Stimulated activated CD4-positive, alpha-beta T cell treated with anti-CD3 and anti-CD28 coated beads, Interleukin-2, amount 100 ng/mL, for 24 hours (primary cell): ENCODE measurements around the gene GRHL1.
"Not testable (repeated sequence)": the region's sequence is repeated elsewhere in the genome, so short reads cannot be mapped to it uniquely, and the experiment has no call there.

Source experiments
- DNase-seq, 2 donors: peaks; one replicate each; pipeline ENCODE4 v3.0.0-alpha.2; 2020

The GRHL1 gene, protein sequence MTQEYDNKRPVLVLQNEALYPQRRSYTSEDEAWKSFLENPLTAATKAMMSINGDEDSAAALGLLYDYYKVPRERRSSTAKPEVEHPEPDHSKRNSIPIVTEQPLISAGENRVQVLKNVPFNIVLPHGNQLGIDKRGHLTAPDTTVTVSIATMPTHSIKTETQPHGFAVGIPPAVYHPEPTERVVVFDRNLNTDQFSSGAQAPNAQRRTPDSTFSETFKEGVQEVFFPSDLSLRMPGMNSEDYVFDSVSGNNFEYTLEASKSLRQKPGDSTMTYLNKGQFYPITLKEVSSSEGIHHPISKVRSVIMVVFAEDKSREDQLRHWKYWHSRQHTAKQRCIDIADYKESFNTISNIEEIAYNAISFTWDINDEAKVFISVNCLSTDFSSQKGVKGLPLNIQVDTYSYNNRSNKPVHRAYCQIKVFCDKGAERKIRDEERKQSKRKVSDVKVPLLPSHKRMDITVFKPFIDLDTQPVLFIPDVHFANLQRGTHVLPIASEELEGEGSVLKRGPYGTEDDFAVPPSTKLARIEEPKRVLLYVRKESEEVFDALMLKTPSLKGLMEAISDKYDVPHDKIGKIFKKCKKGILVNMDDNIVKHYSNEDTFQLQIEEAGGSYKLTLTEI

DNA sequence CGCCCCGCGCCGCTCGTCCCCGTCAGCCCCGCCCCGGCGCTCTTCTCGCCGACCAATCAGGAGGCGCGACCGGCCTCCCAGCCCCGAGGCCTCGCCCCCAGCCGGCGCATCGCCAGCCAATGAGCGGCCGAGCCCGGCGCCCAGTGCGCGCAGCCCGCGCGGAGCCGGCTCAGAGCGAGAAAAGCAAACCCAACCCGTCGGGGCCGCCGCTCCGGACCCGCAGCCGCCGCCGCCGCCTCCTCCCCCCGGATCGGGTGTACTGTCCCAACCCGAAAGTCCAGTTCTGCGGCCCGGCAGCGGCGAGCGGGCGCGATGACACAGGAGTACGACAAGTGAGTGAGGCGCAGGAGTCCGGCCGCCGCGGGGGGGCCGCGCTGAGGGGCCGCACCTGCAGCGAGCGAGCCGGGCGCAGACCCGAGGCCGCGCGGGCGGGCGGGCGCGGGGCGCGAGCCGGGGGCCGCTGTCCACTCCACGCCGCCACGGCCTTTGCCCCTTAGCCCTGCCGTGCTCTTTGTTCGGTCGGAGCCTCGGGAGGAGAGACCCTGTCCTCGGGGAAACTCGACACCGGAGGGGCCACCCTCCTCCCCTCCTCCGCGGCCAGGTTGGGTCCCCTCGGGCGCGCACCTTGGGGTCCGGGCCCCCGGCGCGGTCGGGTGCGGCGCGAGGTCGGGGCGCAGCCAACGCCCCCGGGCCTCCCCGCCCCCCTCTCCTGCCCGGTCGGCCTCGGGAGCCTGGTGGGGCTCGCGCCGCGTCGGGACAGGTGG is at the start of gene GRHL1:
Gene GRHL1, plus strand, starts transcription at position 172 of the 764 bp plus-strand sequence. Its CDS starts 141 bp downstream, at position 313.
- DNase-seq = peak; percentile 89 to 91

GRCh38 chr2:9905413-9905812 is 46.1 kb upstream of the GRHL1 start:
- no peak for DNase-seq

DNA sequence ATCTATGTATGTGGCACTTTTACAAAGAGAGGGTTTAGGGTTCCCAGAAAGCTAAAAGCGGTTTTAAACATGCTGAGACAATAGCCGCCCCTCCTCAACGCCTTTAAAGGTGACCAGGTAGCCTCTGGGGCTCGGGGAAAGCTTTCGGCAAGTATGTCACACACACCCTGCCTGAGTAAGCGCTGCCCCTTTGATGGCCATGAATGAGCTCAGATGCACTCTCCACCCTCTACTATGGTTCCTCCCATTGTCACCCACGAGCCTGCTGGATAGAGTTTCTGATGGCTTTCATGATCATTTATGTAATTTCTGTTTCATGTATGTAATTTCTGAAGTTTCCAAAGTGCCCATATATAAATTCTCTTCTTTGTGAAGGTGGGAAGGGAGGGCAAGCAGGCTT is 44.1 kb upstream of the GRHL1 start:
- no peak for DNase-seq

GRCh38 chr2:9908639-9909038 is 42.9 kb upstream of the GRHL1 start:
- DNase-seq = no peak

- no peak for DNase-seq
These were observed 42.4 kb upstream of the GRHL1 start for GRCh38 chr2:9909106-9909505.

GRCh38 chr2:9910699-9911098 is 40.8 kb upstream of the GRHL1 start:
- no peak for DNase-seq

- DNase-seq = no peak
These were observed 39.0 kb upstream of the GRHL1 start for GRCh38 chr2:9912468-9912867.

DNA sequence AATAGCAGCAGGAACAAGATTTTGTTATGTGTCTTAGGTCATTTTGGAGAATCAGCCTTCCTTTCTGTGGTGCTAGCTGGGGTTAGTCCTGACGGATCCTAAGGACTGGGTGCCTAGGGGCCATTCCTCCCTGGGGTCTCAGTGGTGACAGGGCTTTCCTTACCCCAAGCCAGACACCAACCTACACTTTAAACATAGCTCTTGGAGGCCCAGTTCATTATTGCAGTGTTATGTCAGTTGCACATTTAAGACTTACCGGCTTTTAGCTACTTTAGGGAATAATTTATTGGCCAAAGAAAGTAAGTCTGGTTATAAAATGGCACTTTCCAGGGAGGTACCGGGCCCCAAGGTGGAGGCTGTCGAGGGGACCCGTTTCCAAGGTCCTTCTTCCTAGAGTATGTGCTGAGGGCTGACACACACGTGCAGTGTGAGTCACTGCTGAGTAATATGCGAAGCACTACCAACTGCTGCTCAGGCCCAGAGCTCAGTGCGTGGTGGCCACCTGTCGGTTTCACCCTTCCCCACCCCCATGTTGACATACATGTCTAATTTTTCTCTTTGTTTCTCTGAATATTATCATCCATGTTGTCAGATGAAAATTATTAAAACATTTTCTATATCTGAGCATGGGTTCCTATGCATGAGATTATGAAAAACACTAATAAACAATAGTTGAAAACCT is 37.0 kb upstream of the GRHL1 start:
- DNase-seq = peak; percentile 49 to 63

GRCh38 chr2:9918275-9918674 is 33.2 kb upstream of the GRHL1 start:
- DNase-seq = no peak

- no peak for DNase-seq
These were observed 32.0 kb upstream of the GRHL1 start for GRCh38 chr2:9919512-9919911.

GRCh38 chr2:9927020-9927419 is 24.5 kb upstream of the GRHL1 start:
- DNase-seq = not testable (repeated sequence)

- no peak for DNase-seq
These were observed 14.2 kb upstream of the GRHL1 start for GRCh38 chr2:9937258-9937657.

DNA sequence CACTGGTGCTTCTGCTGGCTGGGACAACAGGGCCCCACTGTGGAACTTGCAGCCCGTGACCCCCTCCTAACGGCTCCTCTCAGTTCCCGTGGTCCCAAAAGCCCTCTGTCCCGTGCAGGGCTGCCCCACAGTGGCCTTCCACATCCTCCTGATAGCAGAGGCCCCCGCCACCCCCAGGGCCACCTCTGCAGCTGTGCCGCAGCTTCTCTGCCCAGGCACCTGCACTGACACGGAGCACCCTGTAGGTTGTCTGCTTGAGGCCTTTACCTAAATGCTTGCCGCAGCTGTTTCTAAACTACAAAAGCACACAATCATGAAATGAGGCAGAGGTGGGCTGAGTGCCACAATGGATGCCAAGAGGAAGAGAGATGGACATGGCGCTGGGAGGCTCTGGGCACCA is 13.5 kb upstream of the GRHL1 start:
- DNase-seq = no peak

DNA sequence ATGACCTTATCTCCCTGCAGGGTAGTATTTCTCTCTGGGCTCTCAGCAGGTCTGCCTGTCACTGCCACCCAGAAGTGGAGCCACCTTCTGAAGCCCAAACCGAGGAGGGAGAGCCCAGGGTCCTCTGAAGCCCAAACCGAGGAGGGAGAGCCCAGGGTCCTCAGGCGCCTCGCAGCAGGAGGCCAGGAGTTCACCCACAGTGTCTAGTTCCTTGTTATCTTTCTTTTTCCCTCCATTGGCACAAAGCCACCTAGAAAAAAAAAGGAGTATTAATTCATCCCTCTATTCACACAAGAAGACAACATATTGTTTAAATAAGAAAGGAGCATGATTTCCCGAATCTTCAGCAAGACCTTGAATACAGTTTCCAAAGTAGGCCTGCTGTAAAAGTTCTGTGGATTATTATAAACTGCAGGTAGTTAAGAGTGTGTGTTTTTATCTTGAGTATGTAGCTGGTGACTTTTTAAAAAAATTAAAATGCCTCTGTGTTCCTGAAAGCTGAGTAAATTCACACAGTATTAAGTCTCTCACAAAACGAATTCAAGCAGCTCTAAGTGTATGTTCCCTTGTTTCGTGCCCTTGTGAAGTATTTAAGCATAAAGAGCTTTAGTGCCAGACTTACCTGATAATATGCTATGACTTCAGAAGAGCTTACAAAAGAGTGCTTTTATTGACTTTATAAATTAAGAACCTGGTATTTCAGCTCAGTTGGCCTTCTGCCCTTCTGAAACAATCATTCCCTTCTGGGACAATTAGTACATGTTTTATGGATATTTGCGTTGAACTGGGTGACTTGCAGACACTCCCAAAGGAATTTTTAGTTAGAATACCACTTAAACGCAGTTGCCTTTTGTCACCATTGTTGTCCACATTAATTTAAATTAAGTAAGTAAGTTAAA is 11.7 kb upstream of the GRHL1 start:
- DNase-seq = no peak

GRCh38 chr2:9941196-9941995 is 10.1 kb upstream of the GRHL1 start:
- DNase-seq = no peak

DNA sequence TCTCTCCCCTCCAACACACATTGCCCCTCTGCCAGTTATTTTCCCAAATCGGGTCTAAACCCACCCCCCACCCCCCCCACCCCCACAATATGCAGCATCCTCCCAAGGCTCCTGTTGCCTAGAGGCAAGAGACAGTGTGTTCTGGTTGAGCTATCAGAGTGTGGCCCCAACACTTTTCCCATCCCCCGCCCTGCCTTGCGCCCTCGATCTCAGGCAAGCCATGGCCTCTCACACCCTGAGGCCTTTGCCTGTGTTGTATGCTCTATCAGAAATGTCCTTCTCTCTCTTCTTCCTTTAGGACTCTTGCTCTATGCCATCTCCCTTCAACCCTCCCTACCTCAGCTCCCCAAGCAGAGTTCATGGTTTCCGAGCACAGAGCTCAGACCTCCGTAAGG is 9.5 kb upstream of the GRHL1 start:
- no peak for DNase-seq

DNA sequence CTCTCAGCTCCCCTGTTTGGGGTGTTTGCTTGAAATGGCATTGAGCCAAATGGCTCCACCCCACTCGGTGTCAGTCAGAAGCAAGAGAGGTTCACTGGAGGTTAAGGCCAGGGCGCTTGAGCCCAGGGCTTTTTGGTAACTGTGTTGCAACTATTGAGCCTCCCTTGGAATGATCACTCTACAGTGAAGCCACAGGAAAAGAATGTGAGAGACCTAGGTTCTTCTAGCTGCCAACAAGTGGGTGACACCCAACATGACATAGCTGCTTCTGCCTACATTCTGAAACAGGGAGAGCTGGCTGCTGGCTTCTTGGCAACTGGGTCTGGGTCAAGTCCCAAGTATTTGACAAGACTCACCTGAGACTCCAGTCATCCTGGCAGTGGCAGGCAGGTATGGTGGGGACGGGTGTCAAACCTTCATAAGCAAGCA is 7.1 kb upstream of the GRHL1 start:
- DNase-seq = no peak

DNA sequence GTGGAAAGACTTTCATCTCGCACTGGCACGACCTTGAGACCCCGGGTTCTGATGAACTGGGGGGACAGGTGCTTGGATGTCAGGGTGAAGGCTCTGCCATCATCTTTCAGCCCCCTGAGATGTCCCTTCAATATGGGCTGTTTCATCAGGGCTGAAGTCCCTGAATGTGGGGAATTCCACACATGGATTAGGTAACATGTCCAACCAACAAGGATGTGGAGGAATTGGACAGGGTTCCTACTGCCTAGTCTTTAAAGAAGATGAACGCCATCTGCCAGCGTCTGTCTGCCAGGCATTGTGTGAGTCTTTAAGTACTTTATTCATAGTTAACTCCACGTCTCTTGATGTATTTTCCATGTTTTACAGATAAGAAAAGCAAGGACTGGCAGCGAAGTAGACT is 5.9 kb upstream of the GRHL1 start:
- DNase-seq = no peak

DNA sequence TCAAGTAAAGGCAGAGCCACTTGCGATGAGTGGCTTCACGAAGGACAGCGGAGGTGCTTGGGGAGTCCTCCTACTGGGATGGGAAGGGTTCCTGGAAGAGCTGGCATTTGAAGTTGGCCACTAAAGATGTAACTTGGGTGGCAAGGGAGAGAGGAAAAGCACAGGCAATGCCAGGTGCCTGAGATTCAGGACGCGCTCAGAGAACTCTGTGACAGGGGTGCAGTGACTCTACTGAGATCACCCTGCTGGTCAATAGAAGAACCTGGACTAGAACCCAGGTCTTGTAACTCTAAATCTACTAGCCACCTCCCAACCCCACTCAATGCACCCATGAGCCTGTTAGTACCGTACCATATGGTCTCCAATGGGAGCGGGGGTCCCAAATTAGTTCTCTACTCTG is 5.4 kb upstream of the GRHL1 start:
- DNase-seq = no peak

DNA sequence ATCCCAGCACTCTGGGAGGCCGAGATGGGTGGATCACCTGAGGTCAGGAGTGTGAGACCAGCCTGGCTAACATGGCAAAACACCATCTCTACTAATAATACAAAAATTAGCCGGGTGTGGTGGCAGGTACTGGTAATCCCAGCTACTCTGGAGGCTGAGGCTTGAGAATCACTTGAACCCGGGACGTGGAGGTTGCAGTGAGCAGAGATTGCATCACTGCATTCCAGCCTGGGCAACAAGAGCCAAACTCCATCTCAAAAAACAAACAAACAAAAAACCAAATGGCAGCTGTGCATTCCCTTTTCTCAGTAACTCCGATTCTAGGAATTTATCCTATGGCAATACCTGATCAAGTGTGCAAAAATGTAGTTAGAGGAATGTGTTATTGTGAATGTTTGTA is 4.7 kb upstream of the GRHL1 start:
- DNase-seq = no peak

DNA sequence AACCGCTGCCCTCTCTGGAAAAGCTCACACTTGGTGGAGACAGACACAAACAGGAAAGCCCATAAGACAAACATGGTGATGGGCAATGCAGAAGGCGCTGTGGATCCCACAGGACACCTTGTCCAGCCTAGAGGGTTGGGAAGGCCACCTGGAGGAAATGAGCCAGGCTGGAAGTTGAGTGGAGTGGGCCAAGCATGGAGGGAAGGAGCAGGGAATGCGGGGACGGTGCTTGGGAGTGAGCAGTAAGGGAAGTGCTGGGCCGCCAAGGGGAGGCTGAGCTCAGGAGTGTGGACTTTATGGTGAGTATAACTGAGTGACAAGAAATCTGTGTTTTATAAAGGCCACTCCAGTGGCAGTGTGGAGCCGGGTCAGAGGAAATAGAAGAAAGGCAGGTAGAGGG is 2.8 kb upstream of the GRHL1 start:
- DNase-seq = no peak
